HG03432 (cell line): ENCODE data around the gene C9.
"Not testable (repeated sequence)": the region's sequence is repeated elsewhere in the genome, so short reads cannot be mapped to it uniquely, and the experiment has no call there.

Experiments used
- ATAC-seq: cut with Tn5 transposase; IDR thresholded peaks from one replicate; pipeline ENCODE4 v1.9.1; 2021; ENCODE audit warnings: mild to moderate bottlenecking, moderate library complexity; ENCODE audit not compliant: unreplicated experiment

The C9 gene

DNA sequence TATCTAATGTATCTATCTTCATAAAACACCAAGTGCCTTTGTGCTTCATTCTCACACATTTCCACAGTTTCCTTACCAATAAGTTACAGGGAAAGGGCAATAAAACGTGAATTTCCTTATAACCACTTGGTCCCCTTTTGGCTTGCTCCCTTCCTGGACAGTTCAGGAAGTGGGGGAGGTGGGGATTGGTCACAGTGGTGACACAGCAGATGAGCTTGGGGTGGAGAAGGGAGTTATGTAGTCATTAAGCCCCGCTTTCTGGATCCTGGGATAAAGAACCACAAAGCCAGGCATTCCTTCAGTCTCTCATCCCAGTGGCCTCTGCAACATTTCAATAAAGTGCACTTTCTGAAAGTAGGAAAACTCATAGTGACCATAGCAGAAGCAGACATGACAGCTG lies 97.9 kb downstream of the C9 start:
- ATAC-seq: no peak

- peak; percentile 93 for ATAC-seq
Observed at GRCh38 chr5:39264528-39264927, 99.8 kb downstream of the C9 start.

DNA sequence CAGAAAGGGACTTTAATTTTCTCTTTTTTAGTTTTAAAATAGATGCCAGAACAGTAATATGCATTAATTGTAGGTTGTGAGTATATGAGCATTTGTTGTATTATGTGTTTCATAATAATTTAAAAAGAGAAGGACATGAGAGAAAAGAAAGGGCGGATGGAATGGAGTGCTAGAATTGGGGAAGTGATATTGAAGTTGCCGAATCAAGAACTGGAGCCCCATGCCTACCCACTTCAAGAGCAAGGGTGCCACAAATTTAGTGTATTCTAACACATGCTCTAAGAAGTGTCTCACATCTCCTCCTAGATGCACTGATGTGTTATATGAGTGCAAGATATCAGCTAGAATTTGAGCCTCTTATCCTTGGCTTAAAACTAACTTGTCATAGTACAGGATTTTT lies 101.3 kb downstream of the C9 start:
- no peak for ATAC-seq

- ATAC-seq: no peak
Observed at GRCh38 chr5:39260095-39260494, 104.2 kb downstream of the C9 start.

DNA sequence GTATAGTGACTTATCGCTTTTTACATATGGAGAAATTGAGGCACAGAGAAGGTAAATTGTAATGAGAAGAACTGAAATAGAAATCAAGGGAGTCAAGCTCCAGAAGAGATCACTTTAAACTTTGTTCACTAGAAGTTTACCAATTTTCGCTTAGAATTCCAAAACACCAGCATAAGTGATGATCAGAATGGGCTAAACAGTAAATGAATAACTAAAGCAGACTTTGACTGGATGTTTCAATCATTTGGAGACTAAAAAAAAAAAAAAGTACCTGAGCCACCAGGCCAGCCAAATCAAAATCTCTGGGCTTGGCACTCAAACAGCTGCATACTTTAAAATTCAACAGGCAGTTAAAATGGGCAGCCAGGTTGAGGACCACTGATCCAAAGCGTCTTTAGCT lies 106.7 kb downstream of the C9 start:
- no peak for ATAC-seq

- peak; percentile 87 for ATAC-seq
Observed at GRCh38 chr5:39256477-39257235, 107.6 kb downstream of the C9 start.

DNA sequence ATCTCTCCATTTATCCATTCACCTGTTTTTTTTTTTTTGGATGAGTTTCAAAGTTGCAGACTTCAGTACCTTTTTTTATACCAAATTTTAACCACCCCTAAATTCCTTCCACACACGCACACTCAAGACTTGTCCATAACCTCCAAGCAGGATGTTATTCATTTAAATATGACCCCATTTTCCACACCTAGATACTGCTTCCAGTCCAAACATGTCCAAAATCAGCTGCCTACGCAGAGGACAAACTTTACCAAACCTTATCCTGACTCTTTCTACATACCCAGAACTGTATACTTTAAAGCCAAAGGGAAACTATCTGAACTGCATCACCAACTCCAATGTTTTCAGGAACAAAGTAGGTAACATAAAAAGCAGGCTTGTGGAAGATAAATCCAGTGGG lies 108.9 kb downstream of the C9 start:
- no peak for ATAC-seq

DNA sequence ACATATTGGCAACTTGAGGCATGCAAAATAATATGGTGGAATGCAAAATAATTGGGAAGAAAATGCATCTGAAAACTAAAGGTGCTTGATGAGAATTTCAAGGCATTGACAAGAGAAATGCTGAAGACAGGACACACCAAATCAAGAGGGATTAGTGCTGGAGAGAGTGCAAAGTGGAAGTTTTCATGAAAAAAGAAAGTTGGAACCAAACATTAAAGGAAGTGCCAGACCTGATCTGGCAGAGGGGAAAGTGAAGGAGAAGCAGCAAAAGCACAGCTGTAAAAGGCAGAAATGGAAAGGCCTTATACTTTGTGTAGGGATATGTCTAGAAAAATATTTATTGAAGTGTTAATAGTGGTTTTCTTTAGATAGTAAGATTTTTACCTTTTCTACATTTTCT lies 109.6 kb downstream of the C9 start:
- no peak for ATAC-seq

DNA sequence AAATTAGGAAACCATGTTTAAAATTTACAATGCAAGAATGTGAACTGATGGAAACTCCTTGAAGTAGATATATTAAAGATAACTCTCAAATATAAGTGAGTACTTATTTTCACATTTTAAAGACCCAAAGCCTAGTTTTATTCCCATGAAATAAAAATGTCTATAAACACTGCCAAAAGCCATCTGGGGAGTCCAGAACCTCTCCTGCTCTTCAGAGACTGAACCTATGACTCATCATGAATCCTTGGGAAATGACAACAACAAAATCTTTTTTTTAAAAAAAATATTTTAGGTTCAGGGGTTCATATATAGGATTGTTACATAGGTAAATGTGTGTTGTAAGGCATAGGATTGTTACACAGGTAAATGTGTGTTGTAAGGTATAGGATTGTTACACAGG lies 111.1 kb downstream of the C9 start:
- no peak for ATAC-seq

DNA sequence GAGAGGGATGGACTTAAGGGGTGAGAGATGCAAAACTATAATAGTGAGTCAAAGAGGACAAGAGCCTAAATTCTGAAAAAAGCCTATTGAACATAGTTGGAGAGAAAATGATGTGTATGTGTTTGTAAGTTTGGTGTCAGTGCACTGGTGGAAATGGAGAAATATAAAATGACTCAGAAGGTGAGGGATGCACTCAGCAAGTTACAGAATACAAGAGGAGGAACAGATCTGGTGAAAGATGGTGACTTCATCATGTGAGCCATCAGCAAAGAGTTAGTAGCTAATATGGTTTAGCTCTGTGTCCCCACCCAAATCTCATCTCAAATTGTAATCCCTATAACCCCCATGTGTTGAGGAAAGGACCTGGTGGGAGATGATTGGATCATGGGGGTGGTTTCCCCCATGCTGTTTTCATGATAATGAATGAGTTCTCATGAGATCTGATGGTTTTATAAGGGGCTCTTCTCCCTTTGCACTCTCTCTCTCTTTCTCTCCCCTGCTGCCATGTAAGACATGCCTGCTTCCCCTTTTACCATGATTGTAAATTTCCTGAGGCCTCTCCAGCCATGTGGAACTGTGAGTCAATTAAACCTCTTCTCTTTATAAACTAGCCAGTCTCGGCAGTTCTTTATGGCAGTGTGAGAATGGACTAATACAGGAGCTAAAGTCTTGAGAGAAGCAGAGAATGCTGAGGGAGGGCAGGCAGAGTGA lies 114.6 kb downstream of the C9 start:
- no peak for ATAC-seq

DNA sequence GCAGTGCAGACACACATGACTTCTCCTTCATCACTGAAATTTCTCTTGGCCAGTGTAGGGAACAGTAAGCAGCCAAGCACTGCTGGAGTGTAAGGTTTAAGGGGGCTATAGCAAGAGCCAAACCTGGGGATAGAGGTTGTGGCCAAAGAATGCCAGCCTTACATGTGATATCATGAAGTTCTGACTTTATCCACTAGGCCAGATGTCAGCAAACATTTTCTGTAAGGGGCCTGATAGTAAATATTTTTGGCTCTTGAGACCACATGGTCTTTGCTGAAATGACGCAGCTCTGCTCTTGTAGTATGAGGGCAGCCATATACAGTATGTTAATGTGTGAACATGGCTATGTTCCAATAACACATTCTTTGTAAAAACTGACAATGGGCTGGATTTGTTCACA lies 115.2 kb downstream of the C9 start:
- no peak for ATAC-seq

DNA sequence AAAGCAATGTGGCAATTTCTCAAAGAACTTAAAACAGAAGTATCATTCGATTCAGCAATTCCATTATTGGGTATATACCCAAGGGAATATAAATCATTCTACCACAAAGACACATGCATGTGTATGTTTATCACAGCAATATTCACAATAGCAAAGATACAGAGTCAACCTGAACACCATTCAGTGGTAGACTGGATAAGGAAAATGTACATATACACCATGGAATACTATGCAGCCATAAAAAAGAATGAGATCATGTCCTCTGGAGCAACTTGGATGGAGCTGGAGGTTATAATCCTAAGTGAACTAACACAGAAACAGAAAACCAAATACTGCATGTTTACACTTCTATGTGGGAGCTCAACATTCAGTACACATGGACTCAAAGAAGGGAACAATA lies 123.5 kb downstream of the C9 start:
- ATAC-seq: no peak

DNA sequence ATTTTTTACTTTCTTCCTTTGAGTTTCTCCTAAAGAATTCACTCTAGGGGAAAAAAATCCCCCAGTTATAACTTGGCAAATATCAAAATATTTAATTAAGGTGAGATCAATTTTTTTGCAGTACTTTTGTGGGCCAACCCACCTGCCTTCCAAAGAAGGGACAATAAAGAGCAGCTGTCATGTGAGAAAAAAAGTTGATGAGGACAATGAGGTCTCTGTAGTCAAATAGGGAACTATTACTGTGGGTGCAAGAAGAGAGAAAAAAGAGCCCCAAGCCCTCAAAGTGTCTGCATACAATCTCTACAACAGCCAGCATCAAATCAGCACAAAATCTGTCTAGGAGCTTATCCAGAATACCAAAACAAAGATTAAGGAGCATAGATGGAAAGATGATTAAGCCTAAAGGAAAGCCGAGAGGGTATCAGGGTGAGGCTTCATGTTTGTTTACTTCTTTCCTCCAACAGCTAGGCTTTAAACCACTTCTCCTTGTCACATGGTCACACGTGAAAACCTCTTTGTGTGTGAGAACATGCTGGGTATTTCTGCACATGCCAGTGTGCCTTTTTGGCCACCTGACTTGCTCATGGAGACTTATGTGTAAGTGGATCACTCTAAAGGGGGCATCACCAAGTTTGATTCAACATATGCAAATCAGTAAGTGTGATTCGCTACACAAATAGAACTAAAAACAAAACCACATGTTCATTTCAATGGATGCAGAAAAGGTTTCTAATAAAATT lies 125.8 kb downstream of the C9 start:
- ATAC-seq: no peak

GRCh38 chr5:39236718-39237117 lies 127.6 kb downstream of the C9 start:
- no peak for ATAC-seq

DNA sequence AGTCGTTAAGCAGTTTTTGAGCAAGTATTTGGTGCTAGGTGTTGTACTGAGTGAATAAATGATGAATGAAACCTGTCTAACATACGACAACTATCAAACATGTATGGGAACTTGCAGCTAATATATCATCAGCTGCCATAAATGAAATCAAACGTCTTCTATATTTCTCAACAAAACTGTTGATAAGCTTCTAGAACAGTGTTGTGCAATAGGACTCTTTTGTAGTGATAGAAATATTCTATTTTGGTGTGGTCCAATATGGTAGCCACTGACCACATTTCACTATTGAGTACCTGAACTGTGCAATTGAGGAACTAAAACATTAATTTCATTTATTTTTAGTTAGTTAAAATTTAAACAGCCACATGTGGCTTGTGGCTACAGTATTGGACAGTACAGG lies 128.6 kb downstream of the C9 start:
- ATAC-seq: no peak

DNA sequence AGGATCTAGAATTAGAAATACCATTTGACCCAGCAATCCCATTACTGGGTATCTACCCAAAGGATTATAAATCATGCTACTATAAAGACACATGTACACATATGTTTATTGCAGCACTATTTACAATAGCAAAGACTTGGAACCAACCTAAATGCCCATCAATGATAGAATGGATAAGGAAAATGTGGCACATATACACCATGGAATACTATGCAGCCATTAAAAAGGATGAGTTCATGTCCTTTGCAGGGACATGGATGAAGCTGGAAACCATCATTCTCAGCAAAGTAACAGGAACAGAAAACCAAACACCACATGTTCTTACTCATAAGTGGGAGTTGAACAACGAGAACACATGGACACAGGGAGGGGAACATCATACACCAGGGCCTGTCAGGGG lies 129.8 kb downstream of the C9 start:
- not testable (repeated sequence) for ATAC-seq
